IMR-90 (cell line): Measurements from ENCODE around the gene PRR5. TPM values are rescaled to one million over a fixed set of nuclear protein-coding genes. Genes with fewer than 3 reads are reported as not detected.

Source experiments
- ATAC-seq: fragments of 200-7000 bp; cut with Tn5 transposase; 2 replicates; pipeline ENCODE4 v1.9.1; 2020; ENCODE audit warnings: low read depth, mild to moderate bottlenecking, moderate library complexity
- BruUV-seq: library from RNA; stranded (reverse); fragments of 400-500 nt; replicated peaks from 2 replicates; lab custom pipeline; 2021; lab: Mats Ljungman, UMichigan
- CTCF ChIA-PET: fragments of 300-600 bp; formaldehyde crosslinking; extraction: SDS; loops from one replicate; lab custom pipeline; 2021; ENCODE audit warnings: antibody characterized with exemption; lab: Yijun Ruan, JAX
- POLR2A ChIA-PET: fragments of 300-600 bp; sonication (Branson Sonifier 250); formaldehyde crosslinking; loops from one replicate; lab custom pipeline; 2022; ENCODE audit warnings: antibody characterized with exemption; ENCODE audit not compliant: unreplicated experiment; lab: Charles Lee
- DNase-seq: peaks from one replicate; pipeline ENCODE4 v3.0.0; 2013
- H2AFZ ChIP-seq: replicated peaks from 2 replicates; pipeline ENCODE3; 2013; ENCODE audit warnings: low read length, mild to moderate bottlenecking; ENCODE audit not compliant: poor library complexity
- H2AK5ac ChIP-seq: 2 replicates; pipeline ENCODE4 v1.6.1; 2013; ENCODE audit warnings: low read depth, low read length, inconsistent platforms
- H2AK9ac ChIP-seq: replicated peaks from 2 replicates; pipeline ENCODE3; 2013; ENCODE audit warnings: mild to moderate bottlenecking, low read depth, low read length, moderate library complexity; ENCODE audit not compliant: poor library complexity
- H2BK120ac ChIP-seq: 2 replicates; pipeline ENCODE4 v1.6.1; 2013; ENCODE audit warnings: low read depth, low read length, inconsistent platforms
- H2BK15ac ChIP-seq: 3 replicates; pipeline ENCODE4 v1.6.1; 2013; ENCODE audit warnings: low read depth, low read length, inconsistent platforms
- H2BK20ac ChIP-seq: 2 replicates; pipeline ENCODE4 v1.6.1; 2013; ENCODE audit warnings: low read depth, mild to moderate bottlenecking, inconsistent platforms, low read length, moderate library complexity
- H2BK5ac ChIP-seq: 2 replicates; pipeline ENCODE4 v1.6.1; 2013; ENCODE audit warnings: mild to moderate bottlenecking, low read depth, low read length, inconsistent platforms; ENCODE audit not compliant: poor library complexity, severe bottlenecking
- H3K14ac ChIP-seq: replicated peaks from 2 replicates; pipeline ENCODE4 v1.6.1; 2013; ENCODE audit warnings: low read depth, low read length, inconsistent platforms
- H3K18ac ChIP-seq: 2 replicates; pipeline ENCODE4 v1.6.1; 2013; ENCODE audit warnings: low read depth, low read length, control low read depth
- H3K23ac ChIP-seq: 2 replicates; pipeline ENCODE4 v1.6.1; 2013; ENCODE audit warnings: low read depth, low read length, inconsistent platforms
- H3K27ac ChIP-seq: 2 replicates; pipeline ENCODE4 v1.5.1; 2013; ENCODE audit warnings: mild to moderate bottlenecking, control low read depth, low read length; ENCODE audit not compliant: insufficient read depth
- H3K27me3 ChIP-seq: 2 replicates; pipeline ENCODE4 v1.6.1; 2013; ENCODE audit warnings: low read length; ENCODE audit not compliant: control insufficient read depth, insufficient read depth
- H3K36me3 ChIP-seq: 2 replicates; pipeline ENCODE4 v1.6.1; 2013; ENCODE audit warnings: low read length, mixed read lengths; ENCODE audit not compliant: control insufficient read depth, insufficient read depth
- H3K4ac ChIP-seq: 2 replicates; pipeline ENCODE4 v1.6.1; 2013; ENCODE audit warnings: low read depth, low read length, inconsistent platforms
- H3K4me1 ChIP-seq: 2 replicates; pipeline ENCODE4 v1.6.1; 2013; ENCODE audit warnings: low read length, mixed read lengths; ENCODE audit not compliant: control insufficient read depth, insufficient read depth
- H3K4me2 ChIP-seq: 2 replicates; pipeline ENCODE4 v1.6.1; 2013; ENCODE audit warnings: low read depth, mild to moderate bottlenecking, control low read depth, low read length, moderate library complexity
- H3K4me3 ChIP-seq: 2 replicates; pipeline ENCODE4 v1.5.1; 2013; ENCODE audit warnings: low read depth, mild to moderate bottlenecking, control low read depth, low read length, moderate library complexity; ENCODE audit not compliant: insufficient read depth
- H3K56ac ChIP-seq: 2 replicates; pipeline ENCODE4 v1.6.1; 2013; ENCODE audit warnings: low read length, inconsistent platforms; ENCODE audit not compliant: insufficient read depth; ENCODE audit errors: extremely low read depth
- H3K79me1 ChIP-seq, 2 experiments: 2 replicates each; pipeline ENCODE4 v1.6.1; 2013; ENCODE audit warnings: low read length in 2 of 2, inconsistent platforms in 1 of 2, low read depth in 1 of 2
- H3K9ac ChIP-seq: 2 replicates; pipeline ENCODE4 v1.6.1; 2013; ENCODE audit warnings: low read depth, low read length, control low read depth
- H3K9me1 ChIP-seq: 2 replicates; pipeline ENCODE4 v1.6.1; 2013; ENCODE audit warnings: low read length, inconsistent platforms; ENCODE audit not compliant: insufficient read depth
- H3K9me3 ChIP-seq: 2 replicates; pipeline ENCODE4 v1.6.1; 2013; ENCODE audit warnings: low read length; ENCODE audit not compliant: control insufficient read depth, insufficient read depth
- H4K20me1 ChIP-seq: 2 replicates; pipeline ENCODE4 v1.6.1; 2013; ENCODE audit warnings: low read length, inconsistent platforms; ENCODE audit not compliant: insufficient read depth
- H4K5ac ChIP-seq: 2 replicates; pipeline ENCODE4 v1.6.1; 2013; ENCODE audit warnings: mild to moderate bottlenecking, low read depth, low read length, control low read depth
- H4K8ac ChIP-seq, 2 experiments: 2 replicates each; pipeline ENCODE4 v1.6.1; 2013; ENCODE audit warnings: low read depth in 2 of 2, low read length in 2 of 2, control low read depth in 1 of 2, inconsistent platforms in 1 of 2
- H4K91ac ChIP-seq: 2 replicates; pipeline ENCODE4 v1.6.1; 2013; ENCODE audit warnings: low read depth, low read length, inconsistent platforms; ENCODE audit not compliant: insufficient read depth
- BHLHE40 ChIP-seq: fragments of 150-350 bp; IDR thresholded peaks from 2 replicates; pipeline ENCODE4 v1.6.1; 2016; ENCODE audit warnings: mild to moderate bottlenecking, low read depth, low read length
- ELK1 ChIP-seq: fragments of 150-350 bp; IDR thresholded peaks from 2 replicates; pipeline ENCODE4 v1.6.1; 2016; ENCODE audit warnings: low read depth, mild to moderate bottlenecking, low read length, moderate library complexity, borderline replicate concordance
- WGBS, 2 experiments: methylation state at CpG; one replicate each; pipeline versions ENCODE4 v1.1.5 to v1.1.7; 2013; ENCODE audit warnings: missing lambda C conversion rate in 2 of 2; ENCODE audit not compliant: insufficient read length in 1 of 2; ENCODE audit errors: extremely low coverage in 2 of 2; 5-methylcytosine and 5-hydroxymethylcytosine counted together
- dilution Hi-C: fragments of 300-500 bp; cut with HindIII; formaldehyde crosslinking; loops from one replicate; pipeline ENCODE4 v1.14.3; 2018; ENCODE audit warnings: low sequenced_read_pairs; ENCODE audit not compliant: unreplicated experiment
- in situ Hi-C: fragments of 300-500 bp; cut with MboI; formaldehyde crosslinking; loops from 3 replicates; pipeline ENCODE4 v1.14.3; 2019; ENCODE audit warnings: low sequenced_read_pairs, inconsistent platforms, mixed read lengths
- intact Hi-C: fragments of 100-400 bp; cut with micrococcal nuclease; formaldehyde crosslinking; loops from 2 replicates; pipeline ENCODE4 v1.10.0; 2022
- polyA plus RNA-seq, 3 experiments: library from polyadenylated mRNA; depleted of rRNA; stranded (reverse); fragments of >200 nt; gene quantifications; 2 replicates each; pipeline ENCODE4 v1.2.3, GENCODE V29; 2012; ENCODE audit warnings: low replicate concordance in 1 of 3
- total RNA-seq: library from RNA; depleted of rRNA; stranded (reverse); fragments of >200 nt; gene quantifications from 2 replicates; pipeline ENCODE4 v1.2.3, GENCODE V29; 2012

Gene PRR5
- total and polyA plus RNA-seq, 2 of the 4 experiments (the other 2 are of a cell fraction), result 8.1 to 24.3 TPM

GRCh38 chr22:44672632-44673031, 29.4 kb upstream of the PRR5 start:
- H2BK15ac ChIP-seq, result no peak overlapping the region
- dilution Hi-C loops, result no loop called here

More at GRCh38 chr22:44672632-44673031, 29.4 kb upstream of the PRR5 start:
- Histone ChIP-seq H2AFZ (no peak overlapping the region), H3K23ac (no peak overlapping the region), H3K18ac (no peak overlapping the region), H4K8ac (no peak overlapping the region), H3K9me1 (no peaks in the 10 kb centered on the region), H3K4me1 (peaks cover 21% of the 10 kb centered on the region; the same call in 1 of the 2 replicates), H2AK5ac (no peak overlapping the region), H3K4me3 (no peak overlapping the region), H4K20me1 (peaks cover 21% of the 10 kb centered on the region), H3K14ac (no peak overlapping the region), H3K36me3 (no peaks in the 10 kb centered on the region; the same call in 1 of the 2 replicates), H2BK5ac (no peak overlapping the region), H3K4ac (no peak overlapping the region), H2BK120ac (no peak overlapping the region), H4K91ac (no peak overlapping the region), H3K56ac (no peak overlapping the region), H3K79me1 (peaks cover 6 to 27% of the 10 kb centered on the region in 2 experiments; a peak in 2 of 4 replicates), H3K9me3 (no peaks in the 10 kb centered on the region), H3K9ac (no peak overlapping the region), H2AK9ac (no peak overlapping the region), H3K27ac (no peak overlapping the region), H4K5ac (no peak overlapping the region), H3K27me3 (no peaks in the 10 kb centered on the region; the same call in 1 of the 2 replicates), H2BK20ac (no peak overlapping the region), H3K4me2 (no peak overlapping the region)
- DNase-seq, result no peak
- intact Hi-C loops (no loop called here), in situ Hi-C loops (no loop called here)
- CTCF ChIA-PET, result no interaction called here
- ATAC-seq, result no peak
- POLR2A ChIA-PET, result no interaction called here
- BruUV-seq, result no TSS peak
- WGBS, 2 experiments, result 90% methylated on average over 2 of the region's 8 CpGs; no CpG with 5 or more reads in 1 of the 2 experiments
- TF ChIP-seq BHLHE40, result no peak
- no peak for TF ChIP-seq ELK1
